Mucosa of gallbladder (tissue), 1 donor: Measurements from ENCODE around the gene TENM4. TPM values are rescaled to one million over a fixed set of nuclear protein-coding genes. Genes with fewer than 3 reads are reported as not detected.
"Not testable (repeated sequence)": the region's sequence is repeated elsewhere in the genome, so short reads cannot be mapped to it uniquely, and the experiment has no call there.

Experiments used
- DNase-seq: peaks from one replicate; pipeline ENCODE4 v3.0.0-alpha.2; 2020; ENCODE audit warnings: low spot score
- total RNA-seq: library from RNA; stranded (reverse); gene quantifications from one replicate; pipeline ENCODE4 v1.2.1, GENCODE V29; 2021
- donor health status: DM: no; HTN: no; CAD: no.

TENM4 gene
- total RNA-seq, 1 donor from 2014 or later, result 8.4 TPM

GRCh38 chr11:78977848-78978247, 463.0 kb downstream of the TENM4 start:
- not testable (repeated sequence) for DNase-seq

- no peak for DNase-seq
Observed at GRCh38 chr11:78977009-78977408, 463.8 kb downstream of the TENM4 start.

- DNase-seq, result no peak
Observed at GRCh38 chr11:78975081-78975480, 465.7 kb downstream of the TENM4 start.

- DNase-seq, result no peak
Observed at GRCh38 chr11:78973876-78974275, 467.0 kb downstream of the TENM4 start.

- DNase-seq, result no peak
Observed at GRCh38 chr11:78972590-78972989, 468.2 kb downstream of the TENM4 start.

- DNase-seq, result no peak
Observed at GRCh38 chr11:78972177-78972576, 468.7 kb downstream of the TENM4 start.

GRCh38 chr11:78967811-78968210, 473.0 kb downstream of the TENM4 start:
- no peak for DNase-seq

GRCh38 chr11:78965432-78965831, 475.4 kb downstream of the TENM4 start:
- DNase-seq, result no peak

- peak; percentile 32 for DNase-seq
Observed at GRCh38 chr11:78961937-78962701, 478.7 kb downstream of the TENM4 start.

- no peak for DNase-seq
Observed at GRCh38 chr11:78961247-78961646, 479.6 kb downstream of the TENM4 start.

- DNase-seq, result no peak
Observed at GRCh38 chr11:78958444-78958843, 482.4 kb downstream of the TENM4 start.

- no peak for DNase-seq
Observed at GRCh38 chr11:78957476-78958245, 483.2 kb downstream of the TENM4 start.

GRCh38 chr11:78954696-78955095, 486.1 kb downstream of the TENM4 start:
- no peak for DNase-seq

- DNase-seq, result no peak
Observed at GRCh38 chr11:78954261-78954660, 486.6 kb downstream of the TENM4 start.

GRCh38 chr11:78952890-78953289, 487.9 kb downstream of the TENM4 start:
- DNase-seq, result no peak

GRCh38 chr11:78952175-78952574, 488.7 kb downstream of the TENM4 start:
- no peak for DNase-seq

- no peak for DNase-seq
Observed at GRCh38 chr11:78949976-78950690, 490.7 kb downstream of the TENM4 start.

GRCh38 chr11:78946945-78947902, 493.6 kb downstream of the TENM4 start:
- peak; percentile 31 for DNase-seq

- DNase-seq, result no peak
Observed at GRCh38 chr11:78943841-78944240, 497.0 kb downstream of the TENM4 start.

- no peak for DNase-seq
Observed at GRCh38 chr11:78943154-78943553, 497.7 kb downstream of the TENM4 start.

- no peak for DNase-seq
Observed at GRCh38 chr11:78941226-78941851, 499.5 kb downstream of the TENM4 start.
